Urinary bladder (tissue), 4 donors: ENCODE measurements around the gene TAF1. TPM values are rescaled to one million over a fixed set of nuclear protein-coding genes. Genes with fewer than 3 reads are reported as not detected.
"Not testable (repeated sequence)": the region's sequence is repeated elsewhere in the genome, so short reads cannot be mapped to it uniquely, and the experiment has no call there.

Source experiments
- DNase-seq: peaks from one replicate; pipeline ENCODE4 v3.0.0-alpha.2; 2015; ENCODE audit errors: extremely low spot score
- H3K27ac ChIP-seq: one replicate; pipeline ENCODE4 v1.5.1; 2013; ENCODE audit warnings: low read depth, mild to moderate bottlenecking, moderate library complexity
- H3K36me3 ChIP-seq: one replicate; pipeline ENCODE4 v1.6.1; 2013; ENCODE audit warnings: mild to moderate bottlenecking, moderate library complexity; ENCODE audit not compliant: insufficient read depth
- H3K4me1 ChIP-seq: one replicate; pipeline ENCODE4 v1.6.1; 2013; ENCODE audit warnings: mild to moderate bottlenecking, moderate library complexity; ENCODE audit not compliant: insufficient read depth
- H3K4me3 ChIP-seq: one replicate; pipeline ENCODE4 v1.5.1; 2013; ENCODE audit warnings: low read depth, low read length
- WGBS: extraction: QIAGEN DNeasy Blood & Tissue Kit; methylation state at CpG from one replicate; pipeline ENCODE4 v1.1.7; 2013; 5-methylcytosine and 5-hydroxymethylcytosine counted together
- polyA plus RNA-seq: library from polyadenylated mRNA; stranded (reverse); fragments of 200-250 nt; gene quantifications from one replicate; pipeline ENCODE4 v1.2.3, GENCODE V29; 2013
- small RNA-seq: library from RNA; depleted of rRNA; stranded (forward); fragments of <200 nt; gene quantifications from one replicate; pipeline ENCODE3, GENCODE V24; 2014
- total RNA-seq: library from RNA; depleted of rRNA; stranded (reverse); fragments of >200 nt; gene quantifications from one replicate; pipeline ENCODE4 v1.2.3, GENCODE V29; 2014
- donor health status: healthy with polysubstance abuse.
- donor health status: healthy.

TAF1 gene
- total and polyA plus RNA-seq, 2 donors: 21.4 to 54.1 TPM

DNA sequence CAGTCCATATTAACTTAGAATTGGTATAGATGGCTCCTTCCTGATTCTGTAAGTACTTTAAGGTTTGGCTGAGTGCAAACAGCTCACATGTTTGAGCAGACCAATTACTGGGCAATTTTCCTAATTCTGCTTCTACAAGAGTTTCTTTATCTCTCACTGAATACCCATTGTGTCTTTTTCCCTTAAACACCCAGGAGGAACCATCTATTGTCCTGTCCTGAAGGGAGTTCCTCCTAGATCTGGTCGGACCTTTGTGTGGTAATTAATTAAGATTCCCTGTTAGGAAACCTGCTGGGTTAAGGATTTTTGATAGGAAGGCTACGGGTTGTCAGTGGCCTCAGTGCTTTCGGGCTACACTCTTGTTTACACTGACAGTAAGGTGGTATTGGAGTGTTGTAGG is 129.8 kb downstream of the TAF1 start:
- not testable (repeated sequence) for H3K36me3 ChIP-seq, H3K27ac ChIP-seq, H3K4me1 ChIP-seq, H3K4me3 ChIP-seq, DNase-seq
- 88% methylated on average over 3 of the region's 3 CpGs for WGBS

DNA sequence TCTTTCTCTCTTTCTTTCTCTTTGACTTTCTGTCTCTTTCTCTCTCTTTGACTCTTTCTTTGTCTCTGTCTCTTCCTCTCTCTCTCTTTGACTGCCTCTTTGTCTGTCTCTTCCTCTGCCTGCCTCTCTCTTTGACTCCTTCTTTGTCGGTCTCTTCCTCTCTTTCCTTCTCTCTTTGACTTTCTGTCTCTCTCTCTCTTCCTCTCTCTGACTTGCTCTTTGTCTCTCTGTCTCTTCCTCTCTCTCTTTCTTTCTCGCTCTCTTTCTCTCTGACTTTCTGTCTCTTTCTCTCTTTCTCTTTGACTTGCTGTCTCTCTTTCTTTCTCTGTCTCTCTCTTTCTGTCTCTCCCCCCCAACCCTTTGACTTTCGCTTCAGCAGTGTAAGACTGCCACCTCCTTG is 130.3 kb downstream of the TAF1 start:
- H3K4me1 ChIP-seq: no peaks in the 10 kb centered on the region
- DNase-seq: no peak
- no peak overlapping the region for H3K4me3 ChIP-seq
- 93% methylated on average over 3 of the region's 3 CpGs for WGBS
- H3K36me3 ChIP-seq: no peaks in the 10 kb centered on the region
- no peak overlapping the region for H3K27ac ChIP-seq

DNA sequence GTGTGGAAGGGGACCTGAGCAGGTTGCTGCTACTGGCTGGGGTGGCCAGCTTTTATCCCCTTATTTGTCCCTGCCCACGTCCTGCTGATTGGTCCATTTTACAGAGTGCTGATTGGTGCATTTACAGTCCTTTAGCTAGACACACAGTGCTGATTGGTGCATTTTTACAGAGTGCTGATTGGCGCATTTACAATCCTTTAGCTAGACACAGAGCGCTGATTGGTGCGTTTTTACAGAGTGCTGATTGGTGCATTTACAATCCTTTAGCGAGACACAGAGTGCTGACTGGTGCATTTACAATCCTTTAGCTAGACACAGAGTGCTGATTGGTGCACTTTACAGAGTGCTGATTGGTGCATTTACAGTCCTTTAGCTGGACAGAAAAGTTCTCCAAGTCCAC is 135.9 kb downstream of the TAF1 start:
- WGBS: 75% methylated on average over 5 of the region's 5 CpGs
- DNase-seq, H3K27ac ChIP-seq, H3K4me1 ChIP-seq, H3K36me3 ChIP-seq, H3K4me3 ChIP-seq: not testable (repeated sequence)

DNA sequence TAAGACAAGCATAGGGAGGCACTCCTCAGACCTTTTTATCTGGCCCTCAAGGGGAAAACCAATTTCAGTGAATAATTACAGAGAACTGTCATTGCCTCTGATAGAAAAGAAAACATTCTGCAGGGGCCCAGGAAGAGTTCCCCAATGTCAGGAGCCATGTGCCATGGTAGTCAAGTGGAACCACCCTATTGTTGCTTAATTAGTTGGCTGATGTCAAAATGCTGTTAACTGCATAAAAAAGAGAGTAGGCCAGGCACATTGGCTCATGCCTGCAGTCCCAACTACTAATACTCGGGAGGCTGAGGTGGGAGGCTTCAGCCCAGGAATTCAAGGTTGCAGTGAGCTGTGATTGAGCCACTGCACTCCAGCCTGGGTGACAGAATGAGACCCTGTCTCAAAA is 138.2 kb downstream of the TAF1 start:
- no peaks in the 10 kb centered on the region for H3K4me1 ChIP-seq
- no peak overlapping the region for H3K4me3 ChIP-seq
- no peak overlapping the region for H3K27ac ChIP-seq
- no peak for DNase-seq
- 90% methylated on average over 1 of the region's 1 CpG for WGBS
- H3K36me3 ChIP-seq: no peaks in the 10 kb centered on the region

DNA sequence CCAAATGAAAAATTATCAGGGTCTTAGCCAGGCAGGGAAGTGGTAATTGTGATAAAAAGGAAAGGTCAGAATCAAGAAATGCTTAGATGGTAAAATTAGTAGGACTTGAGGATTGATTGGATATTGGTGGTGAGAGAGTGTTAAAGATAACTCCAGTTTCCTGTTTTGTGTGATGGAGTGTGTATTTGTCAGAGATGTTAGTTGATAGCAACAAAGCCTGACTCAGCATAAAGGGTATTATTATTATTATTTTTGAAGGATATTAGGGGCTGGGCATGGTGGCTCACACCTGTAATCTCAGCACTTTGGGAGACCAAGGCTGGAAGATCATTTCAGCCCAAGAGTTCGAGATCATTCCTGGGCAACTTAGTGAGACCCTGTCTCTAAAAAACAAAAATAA is 143.1 kb downstream of the TAF1 start:
- no peaks in the 10 kb centered on the region for H3K4me1 ChIP-seq
- no peak overlapping the region for H3K4me3 ChIP-seq
- 93% methylated on average over 1 of the region's 1 CpG for WGBS
- no peak for DNase-seq
- H3K36me3 ChIP-seq: no peaks in the 10 kb centered on the region
- no peak overlapping the region for H3K27ac ChIP-seq

DNA sequence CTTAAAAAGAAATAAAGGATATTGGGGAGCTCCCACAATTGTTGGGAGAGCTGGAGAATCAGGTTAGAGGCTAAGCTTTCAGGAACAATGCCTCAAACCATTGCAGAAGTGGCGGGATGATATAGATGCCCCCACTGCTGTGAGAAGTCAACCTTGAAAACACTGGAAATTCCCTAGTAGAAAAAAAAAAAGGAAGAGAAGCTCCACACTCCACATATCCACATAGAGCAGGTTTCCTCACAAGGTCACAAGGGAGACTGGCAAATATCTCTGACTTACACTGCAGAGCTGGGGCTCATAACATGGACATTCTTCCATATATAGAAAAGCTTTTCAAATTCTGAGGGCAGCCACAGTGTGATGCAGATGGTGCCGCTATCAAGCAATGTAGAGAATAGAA is 144.0 kb downstream of the TAF1 start:
- H3K27ac ChIP-seq: no peak overlapping the region
- DNase-seq: no peak
- 91% methylated on average over 2 of the region's 2 CpGs for WGBS
- no peaks in the 10 kb centered on the region for H3K36me3 ChIP-seq
- H3K4me1 ChIP-seq: no peaks in the 10 kb centered on the region
- no peak overlapping the region for H3K4me3 ChIP-seq

DNA sequence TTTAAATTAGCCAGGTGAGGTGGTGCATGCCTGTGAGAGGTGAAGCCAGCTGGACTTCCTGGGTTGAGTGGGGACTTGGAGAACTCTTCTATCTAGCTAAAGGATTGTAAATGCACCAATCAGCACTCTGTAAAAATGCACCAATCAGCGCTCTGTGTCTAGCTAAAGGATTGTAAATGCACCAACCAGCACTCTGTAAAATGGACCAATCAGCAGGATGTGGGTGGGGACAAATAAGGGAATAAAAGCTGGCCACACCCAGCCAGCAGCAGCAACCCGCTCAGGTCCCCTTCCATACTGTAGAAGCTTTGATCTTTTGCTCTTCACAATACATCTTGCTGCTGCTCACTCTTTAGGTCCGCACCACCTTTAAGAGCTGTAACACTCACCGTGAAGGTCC is 147.6 kb downstream of the TAF1 start:
- not testable (repeated sequence) for H3K36me3 ChIP-seq, H3K27ac ChIP-seq, H3K4me1 ChIP-seq, H3K4me3 ChIP-seq, DNase-seq
- WGBS: 92% methylated on average over 4 of the region's 4 CpGs

DNA sequence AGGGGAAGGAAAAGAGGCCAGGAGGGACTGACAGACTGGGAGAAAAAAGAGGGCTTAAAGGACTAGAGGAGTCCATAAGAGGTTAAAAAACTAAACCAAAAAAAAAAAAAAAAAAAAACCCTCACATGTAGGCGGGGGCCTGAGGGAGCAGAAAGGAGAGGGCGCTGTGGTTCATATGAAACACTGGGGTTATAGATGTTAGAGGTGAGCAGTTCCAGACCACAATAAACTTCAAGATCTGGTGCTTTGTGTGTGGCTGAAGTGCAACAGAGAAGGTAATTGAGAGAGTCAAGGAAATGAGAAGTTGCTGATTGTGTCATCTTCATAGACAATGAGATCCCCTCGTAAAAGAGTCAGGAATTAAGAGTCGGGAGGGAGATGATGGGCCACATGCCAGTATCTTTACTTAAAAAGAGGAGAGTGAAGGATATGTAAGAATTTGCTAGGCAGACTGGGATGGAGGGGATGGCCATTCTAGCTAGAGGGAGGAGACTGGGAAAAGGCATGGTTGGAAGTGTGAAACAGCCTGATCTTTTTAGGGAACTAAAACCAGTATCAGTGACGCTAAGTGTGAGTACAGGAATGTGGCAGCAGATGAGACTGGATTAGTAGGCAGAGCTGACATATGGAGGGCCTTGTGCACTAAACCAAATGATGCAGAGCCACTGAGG is 148.3 kb downstream of the TAF1 start:
- DNase-seq: no peak
- WGBS: 5% methylated on average over 5 of the region's 5 CpGs
- H3K4me1 ChIP-seq: no peaks in the 10 kb centered on the region
- no peaks in the 10 kb centered on the region for H3K36me3 ChIP-seq
- H3K4me3 ChIP-seq: no peak overlapping the region
- H3K27ac ChIP-seq: no peak overlapping the region

DNA sequence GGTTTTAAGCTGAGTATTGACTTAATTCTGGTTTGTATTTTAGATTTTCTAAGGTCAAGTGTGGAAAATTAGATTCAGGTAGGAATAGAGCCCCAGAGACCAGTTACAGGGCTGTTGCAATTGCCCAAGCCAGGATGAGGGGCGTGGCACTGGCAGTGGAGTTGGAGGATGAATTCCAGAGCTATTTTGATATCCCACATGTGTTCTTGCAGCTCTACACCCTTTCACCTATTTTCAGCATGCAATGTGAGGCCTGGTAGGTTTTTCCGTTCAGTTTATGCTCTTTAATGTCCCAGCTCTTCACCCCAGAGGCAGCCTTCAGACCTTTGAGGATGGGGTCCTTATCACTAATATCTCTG is 148.9 kb downstream of the TAF1 start:
- DNase-seq: no peak

More for the DNA sequence above, 148.9 kb downstream of the TAF1 start:
- no peaks in the 10 kb centered on the region for H3K4me1 ChIP-seq
- no peaks in the 10 kb centered on the region for H3K36me3 ChIP-seq
- no peak overlapping the region for H3K27ac ChIP-seq
- WGBS: 72% methylated on average over 2 of the region's 2 CpGs
- H3K4me3 ChIP-seq: no peak overlapping the region

Small RNA genes lying within 50 kb of the gene (small RNA-seq; reads per million reads assigned to genes)
- not detected for gene AL590762.4
- gene RF00019: not detected

Other genes with a start within 250 kb of the TAF1 start
- 36.6 TPM for gene MED12, start 247.8 kb upstream of the TAF1 start, total RNA-seq
- 17.7 TPM for gene MED12, start 247.8 kb upstream of the TAF1 start, polyA plus RNA-seq
- gene NLGN3, start 221.5 kb upstream of the TAF1 start, total RNA-seq: 3.1 TPM
- 1.8 TPM for gene NLGN3, start 221.5 kb upstream of the TAF1 start, polyA plus RNA-seq
- gene GJB1, start 143.1 kb upstream of the TAF1 start, total RNA-seq: 0.79 TPM
- gene GJB1, start 143.1 kb upstream of the TAF1 start, polyA plus RNA-seq: 0.34 TPM
- gene ZMYM3, start 112.2 kb upstream of the TAF1 start, total RNA-seq: 16.9 TPM
- gene ZMYM3, start 112.2 kb upstream of the TAF1 start, polyA plus RNA-seq: 15.9 TPM
- 261 TPM for gene NONO, start 82.7 kb upstream of the TAF1 start, total RNA-seq
- 179 TPM for gene NONO, start 82.7 kb upstream of the TAF1 start, polyA plus RNA-seq
- gene ITGB1BP2, start 64.6 kb upstream of the TAF1 start, total RNA-seq: 19.6 TPM
- gene ITGB1BP2, start 64.6 kb upstream of the TAF1 start, polyA plus RNA-seq: 11.1 TPM
- 221 TPM for gene OGT, start 166.7 kb downstream of the TAF1 start, total RNA-seq
- 37.3 TPM for gene OGT, start 166.7 kb downstream of the TAF1 start, polyA plus RNA-seq
- 3.0 TPM for gene GCNA, start 212.1 kb downstream of the TAF1 start, total RNA-seq
- gene GCNA, start 212.1 kb downstream of the TAF1 start, polyA plus RNA-seq: 0.82 TPM